GDM1 (cell line): ENCODE data around the gene STIM1.
"Not testable (repeated sequence)": the region's sequence is repeated elsewhere in the genome, so short reads cannot be mapped to it uniquely, and the experiment has no call there.

Source experiments
- DNase-seq: peaks from one replicate; lab custom pipeline; 2025; lab: John Stamatoyannopoulos, UW

The STIM1 gene

DNA sequence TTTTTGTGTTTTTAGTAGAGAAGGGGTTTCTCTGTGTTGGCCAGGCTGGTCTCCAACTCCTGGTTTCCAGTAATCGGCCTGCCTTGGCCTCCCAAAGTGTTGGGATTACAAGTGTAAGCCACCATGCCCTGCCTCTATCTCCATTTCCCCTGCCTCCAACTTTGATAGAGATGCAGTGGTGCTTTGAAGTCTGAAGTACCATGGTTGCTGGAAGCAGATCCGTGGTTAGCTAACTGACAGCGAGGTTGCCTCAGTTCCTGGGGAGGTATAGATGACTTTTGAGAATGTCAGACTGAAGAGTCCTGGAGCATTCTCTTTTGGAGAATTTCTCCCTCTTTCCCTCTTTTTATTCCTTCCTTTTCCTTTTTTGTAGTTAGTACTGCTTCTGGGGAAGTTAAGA lies 127.6 kb downstream of the STIM1 start:
- no peak for DNase-seq

GRCh38 chr11:3984896-3985295 lies 129.4 kb downstream of the STIM1 start:
- DNase-seq, result peak; percentile 55

DNA sequence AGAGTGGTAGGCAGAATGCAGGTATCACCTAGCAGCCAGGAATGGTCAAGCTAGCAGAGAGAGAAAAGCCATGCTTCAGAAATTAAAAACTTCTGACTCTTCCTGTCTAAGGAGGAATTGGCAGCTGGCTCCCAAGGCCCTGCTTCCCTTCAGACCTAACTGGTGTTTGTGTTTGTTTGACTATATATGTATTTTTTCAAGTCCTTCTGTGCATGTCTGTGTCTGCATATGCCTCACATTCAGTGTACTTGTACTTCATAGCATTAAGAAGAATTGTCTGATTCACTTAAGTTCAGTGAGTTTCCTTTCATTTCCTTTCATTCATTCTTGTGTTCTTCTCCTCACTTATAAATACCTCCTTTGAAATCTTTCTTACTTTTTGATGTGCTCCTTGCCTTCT lies 130.2 kb downstream of the STIM1 start:
- no peak for DNase-seq

DNA sequence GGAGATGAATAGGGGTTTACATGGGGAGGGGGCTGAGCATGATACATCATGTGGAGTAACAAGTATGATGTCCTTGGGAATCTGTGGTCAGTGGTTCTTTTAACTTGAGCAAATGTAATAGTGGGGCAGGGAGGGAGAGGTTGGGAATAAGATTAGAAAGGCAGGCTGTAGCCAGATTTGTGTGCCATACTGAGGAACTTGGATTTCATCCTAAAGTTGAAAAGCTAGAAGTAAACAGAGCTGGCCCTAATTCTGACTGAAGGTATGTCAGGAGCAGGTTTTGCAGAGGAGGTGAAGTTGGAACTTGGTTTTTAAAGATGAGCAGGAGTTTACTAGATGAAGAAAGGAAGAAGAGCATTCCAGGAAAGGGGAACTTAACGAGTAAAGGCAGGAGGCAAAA lies 130.8 kb downstream of the STIM1 start:
- DNase-seq, result no peak

GRCh38 chr11:3989276-3989920 lies 133.9 kb downstream of the STIM1 start:
- DNase-seq, result no peak

GRCh38 chr11:3989921-3990290 lies 134.4 kb downstream of the STIM1 start:
- DNase-seq, result no peak

DNA sequence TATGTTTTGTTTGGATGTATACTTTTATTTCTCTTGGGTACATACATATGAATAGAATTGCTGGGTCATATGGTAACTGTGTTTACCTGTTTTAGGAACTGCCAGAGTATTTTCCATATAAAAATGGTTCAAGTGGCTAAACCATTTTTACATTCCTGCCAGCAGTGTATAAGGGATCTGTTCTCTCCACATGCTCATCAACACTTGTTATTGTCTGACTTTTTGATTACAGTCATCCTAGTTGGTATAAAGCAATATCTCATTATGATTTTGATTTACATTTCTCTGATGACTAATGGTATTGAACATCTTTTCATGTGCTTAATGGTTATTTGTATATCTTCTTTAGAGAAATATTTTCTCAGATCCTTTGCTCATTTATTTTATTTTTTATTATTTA lies 134.9 kb downstream of the STIM1 start:
- no peak for DNase-seq

DNA sequence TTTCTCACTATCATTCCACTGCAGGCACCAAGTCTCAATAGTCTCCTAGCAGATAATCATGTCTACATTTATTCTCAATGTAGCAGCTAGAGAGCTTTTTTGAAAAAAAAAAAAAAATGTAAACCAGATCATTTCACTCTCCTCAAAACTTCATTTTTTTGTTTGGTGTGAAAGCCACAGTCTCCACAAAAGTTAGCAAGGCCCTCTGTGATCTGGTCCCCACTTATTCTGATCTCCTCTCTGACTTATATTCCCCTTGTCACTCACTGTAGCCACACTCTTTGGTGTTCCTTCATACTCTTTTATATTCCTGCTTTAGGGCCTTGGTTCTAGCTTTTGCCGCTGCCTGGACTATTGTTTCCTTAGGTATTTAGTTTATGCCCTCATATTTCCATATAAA lies 137.5 kb downstream of the STIM1 start:
- no peak for DNase-seq

DNA sequence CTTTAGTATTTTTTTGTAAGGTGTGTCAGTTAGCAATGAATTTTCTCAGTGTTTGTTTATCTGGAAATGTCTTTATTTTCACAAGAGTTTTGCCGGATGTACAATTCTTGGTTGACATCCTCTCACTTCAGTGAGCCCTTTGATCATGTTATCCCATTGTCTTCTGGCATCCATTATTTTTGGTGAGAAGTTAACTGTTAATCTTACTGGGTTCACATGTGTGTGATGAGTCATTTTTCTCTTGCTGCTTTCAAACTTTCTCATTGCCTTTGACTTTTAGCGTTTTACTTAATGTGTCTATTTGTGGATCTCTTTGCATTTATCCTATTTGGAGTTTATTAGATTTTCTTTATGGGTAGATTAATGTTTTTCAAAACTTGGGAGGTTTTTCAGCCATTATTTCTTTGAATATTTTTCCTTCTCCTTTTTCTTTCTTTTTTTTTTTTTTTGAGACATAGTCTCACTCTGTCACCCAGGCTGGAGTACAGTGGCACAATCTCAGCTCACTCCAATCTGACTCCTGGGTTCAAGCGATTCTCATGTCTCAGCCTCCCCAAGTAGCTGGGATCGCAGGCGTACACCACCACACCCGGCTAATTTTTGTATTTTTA lies 138.7 kb downstream of the STIM1 start:
- no peak for DNase-seq

GRCh38 chr11:3995307-3995706 lies 139.8 kb downstream of the STIM1 start:
- DNase-seq, result no peak

- no peak for DNase-seq
Observed at GRCh38 chr11:3995949-3996554, 140.6 kb downstream of the STIM1 start.

DNA sequence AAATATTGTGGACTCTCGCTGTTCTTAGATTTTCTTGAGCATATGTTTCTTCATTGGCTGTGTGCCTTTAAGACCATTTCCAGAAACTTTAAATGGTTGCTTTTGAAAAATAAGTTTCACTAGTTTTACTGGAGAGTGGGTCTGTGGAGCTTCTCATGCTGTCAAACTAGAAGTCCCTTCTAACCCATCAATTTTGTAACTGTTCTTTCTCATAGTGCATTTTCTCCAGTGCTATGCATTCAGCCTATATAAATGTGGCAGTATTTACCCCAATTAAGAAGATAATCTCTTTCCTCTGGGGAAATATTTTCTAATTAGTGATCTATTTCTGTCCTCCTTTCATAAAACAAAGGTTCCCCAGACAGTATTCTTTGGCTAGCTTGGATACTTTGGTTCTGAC lies 141.2 kb downstream of the STIM1 start:
- DNase-seq, result no peak

DNA sequence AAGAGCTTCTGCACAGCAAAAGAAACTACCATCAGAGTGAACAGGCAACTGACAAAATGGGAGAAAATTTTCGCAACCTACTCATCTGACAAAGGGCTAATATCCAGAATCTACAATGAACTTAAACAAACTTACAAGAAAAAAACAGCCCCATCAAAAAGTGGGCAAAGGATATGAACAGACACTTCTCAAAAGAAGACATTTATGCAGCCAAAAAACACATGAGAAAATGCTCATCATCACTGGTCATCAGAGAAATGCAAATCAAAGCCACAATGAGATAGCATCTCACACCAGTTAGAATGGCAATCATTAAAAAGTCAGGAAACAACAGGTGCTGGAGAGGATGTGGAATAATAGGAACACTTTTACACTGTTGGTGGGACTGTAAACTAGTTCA lies 149.3 kb downstream of the STIM1 start:
- DNase-seq, result not testable (repeated sequence)

DNA sequence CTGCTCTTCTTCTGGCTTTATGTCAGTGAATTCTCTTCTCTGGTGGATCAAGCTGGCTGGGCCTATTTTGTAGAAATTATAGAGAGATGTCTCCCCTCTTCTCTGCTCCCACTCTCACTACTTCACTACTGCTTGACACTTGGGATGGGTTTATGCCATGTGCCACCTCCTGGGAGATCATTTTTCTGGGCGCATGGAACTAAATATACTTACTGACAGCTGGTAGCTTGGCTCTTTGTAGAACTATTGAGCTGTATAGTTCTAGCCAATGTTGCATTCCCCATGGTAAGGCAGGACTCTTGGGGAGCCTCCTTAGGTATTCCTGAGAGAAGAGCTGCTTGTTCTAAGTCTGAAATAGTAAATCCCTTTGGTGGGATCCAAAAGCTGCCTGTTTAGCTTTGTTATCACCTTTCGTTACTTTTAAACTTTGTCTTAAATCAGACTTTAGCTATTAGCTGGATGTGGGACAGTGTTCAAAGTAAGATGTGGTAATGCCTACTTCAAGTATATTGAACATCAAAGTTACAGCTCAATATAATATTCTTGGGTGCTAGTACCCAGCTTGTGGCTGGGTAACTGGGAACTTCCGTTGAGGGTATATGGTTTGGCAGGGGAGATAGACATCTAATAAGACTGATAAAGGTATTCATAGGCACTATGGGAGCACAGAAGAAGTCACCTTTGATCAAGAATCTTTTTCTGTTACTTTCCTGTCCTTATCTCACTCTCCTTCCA lies 151.6 kb downstream of the STIM1 start:
- DNase-seq, result no peak

- no peak for DNase-seq
Observed at GRCh38 chr11:4008116-4008515, 152.7 kb downstream of the STIM1 start.

DNA sequence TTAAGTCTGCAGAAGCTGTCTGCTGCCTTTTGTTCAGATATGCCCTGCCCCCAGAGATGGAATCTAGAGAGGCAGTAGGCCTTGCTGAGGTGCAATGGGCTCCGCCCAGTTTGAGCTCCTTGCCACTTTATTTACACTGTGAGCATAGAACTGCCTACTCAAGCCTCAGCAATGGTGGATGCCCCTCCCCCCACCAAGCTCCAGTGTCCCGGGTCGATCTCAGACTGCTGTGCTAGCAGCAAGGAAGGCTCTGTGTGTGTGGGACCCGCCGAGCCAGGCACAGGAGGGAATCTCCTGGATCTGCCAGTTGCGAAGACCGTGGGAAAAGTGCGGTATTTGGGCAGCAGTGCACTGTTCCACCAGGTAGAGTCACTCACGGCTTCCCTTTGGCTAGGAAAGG lies 161.1 kb downstream of the STIM1 start:
- DNase-seq, result not testable (repeated sequence)

DNA sequence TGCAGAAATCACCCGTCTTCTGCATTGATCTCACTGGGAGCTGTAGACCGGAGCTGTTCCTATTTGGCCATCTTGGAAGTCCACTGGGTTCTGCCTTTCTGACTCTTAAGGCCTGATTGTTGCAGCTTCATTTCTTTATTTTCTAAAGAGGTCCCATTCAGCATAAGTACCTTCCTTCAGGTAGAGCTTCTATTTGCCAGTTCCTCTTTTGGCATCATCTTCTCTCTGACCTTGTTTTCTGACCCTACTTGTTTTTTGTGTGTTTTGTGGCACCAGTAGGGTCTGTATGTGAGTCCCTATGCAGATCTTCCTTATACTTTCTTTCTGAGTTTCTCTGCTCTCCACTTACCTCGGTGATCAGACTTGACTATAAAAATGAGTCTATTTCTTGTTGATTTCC lies 161.7 kb downstream of the STIM1 start:
- DNase-seq, result no peak

DNA sequence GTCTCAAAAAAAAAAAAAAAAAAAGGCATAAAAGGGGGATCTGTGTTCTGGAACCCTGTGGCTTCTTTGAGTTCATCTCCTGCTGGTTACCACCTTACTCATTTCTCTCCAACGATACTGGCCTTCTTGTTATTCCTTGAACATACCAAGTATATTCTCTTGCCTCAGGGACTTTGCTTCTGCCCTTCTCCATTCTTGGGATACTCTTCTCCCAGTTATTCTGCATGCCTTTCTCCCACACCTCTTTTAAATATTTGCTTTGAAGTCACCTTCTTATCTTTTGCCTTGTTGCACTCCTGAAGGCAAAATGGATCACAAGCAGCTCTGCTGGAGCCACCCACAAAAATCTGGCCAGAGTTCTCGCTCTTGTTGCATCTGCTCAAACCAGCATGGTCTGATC lies 163.2 kb downstream of the STIM1 start:
- no peak for DNase-seq

GRCh38 chr11:4019891-4020290 lies 164.4 kb downstream of the STIM1 start:
- no peak for DNase-seq

DNA sequence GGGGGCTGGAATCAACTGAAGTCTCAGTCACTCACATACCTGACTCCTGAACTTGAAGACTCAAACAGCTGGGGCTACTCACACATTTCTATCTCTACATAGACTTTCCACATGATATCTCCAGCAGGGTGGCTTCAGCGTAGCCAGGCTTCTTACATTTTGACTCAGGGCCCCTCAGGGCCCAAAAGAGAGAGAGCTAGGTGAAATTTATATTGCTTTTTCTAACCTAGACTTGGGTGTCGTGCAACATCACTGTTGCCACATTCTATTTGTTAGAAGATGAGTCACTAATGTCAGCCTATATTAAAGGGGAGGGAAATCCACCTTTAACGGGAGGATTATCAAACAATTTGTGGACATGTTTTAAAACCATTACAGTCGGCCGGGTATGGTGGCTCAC lies 167.2 kb downstream of the STIM1 start:
- no peak for DNase-seq

DNA sequence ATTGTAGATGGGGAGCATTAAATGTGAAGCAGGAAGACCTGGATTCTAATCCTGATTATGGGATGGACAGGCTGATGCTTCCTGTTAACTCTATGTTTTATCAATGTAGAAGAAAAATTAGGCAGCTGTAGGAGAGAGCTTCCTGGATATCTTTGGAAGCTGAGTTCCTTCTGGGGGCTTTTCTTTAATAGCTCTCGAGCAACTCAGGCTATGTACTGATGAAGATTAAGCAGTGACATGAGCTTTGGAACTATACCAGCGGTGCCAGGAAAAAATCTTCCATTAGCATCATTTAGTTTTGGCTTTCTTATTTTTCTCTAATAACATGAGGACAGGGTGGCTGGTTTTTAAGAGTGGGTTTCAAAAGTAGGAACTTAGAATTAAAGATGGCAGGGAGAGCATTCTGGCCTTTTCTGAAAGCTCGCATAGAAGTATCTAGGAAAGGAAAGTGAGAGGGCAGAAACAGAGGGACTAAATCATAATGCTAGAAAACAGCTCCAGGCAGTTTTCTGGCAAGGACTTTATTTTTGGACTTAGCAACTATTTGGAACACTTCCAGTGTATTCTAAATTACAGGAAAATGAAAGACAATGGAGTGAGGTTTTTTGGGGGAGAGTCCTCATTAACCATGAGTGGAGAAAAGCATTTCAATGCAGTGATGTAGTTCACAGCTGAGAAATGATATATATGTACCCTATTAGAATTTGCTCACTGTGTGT lies 169.9 kb downstream of the STIM1 start:
- DNase-seq, result no peak

DNA sequence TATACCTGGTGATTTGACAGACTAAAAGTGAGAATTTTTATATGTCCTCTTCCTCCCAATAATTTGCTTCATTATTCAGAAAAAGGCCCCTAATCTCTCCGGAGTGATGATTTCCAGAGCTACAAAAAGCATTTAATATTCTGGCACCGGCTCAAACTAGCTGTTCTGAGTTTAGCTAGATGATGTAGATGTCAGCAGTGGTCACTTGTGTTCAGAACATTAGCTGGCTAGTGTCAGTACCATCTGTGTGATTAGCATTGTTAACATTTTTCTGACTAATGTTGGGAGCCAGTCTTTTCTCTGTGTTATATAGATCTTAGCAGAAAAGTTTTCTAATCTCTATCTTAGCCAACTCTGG lies 170.5 kb downstream of the STIM1 start:
- DNase-seq, result no peak

GRCh38 chr11:4026389-4026788 lies 170.9 kb downstream of the STIM1 start:
- no peak for DNase-seq
